Osteocyte (in vitro differentiated cells): ENCODE results near the gene NCOR1. TPM values are rescaled to one million over a fixed set of nuclear protein-coding genes. Genes with fewer than 3 reads are reported as not detected.

Experiments used
- DNase-seq: peaks from one replicate; pipeline ENCODE4 v3.0.0; 2021; ENCODE audit warnings: mixed read lengths; ENCODE audit not compliant: unreplicated experiment; ENCODE audit errors: extremely low spot score
- H3K27ac Mint-ChIP-seq: one replicate; pipeline ENCODE4 v1.8.0; 2021; ENCODE audit warnings: mild to moderate bottlenecking, mixed read lengths; ENCODE audit not compliant: unreplicated experiment
- H3K27me3 Mint-ChIP-seq: one replicate; pipeline ENCODE4 v1.8.0; 2021; ENCODE audit warnings: mixed read lengths; ENCODE audit not compliant: unreplicated experiment
- H3K36me3 Mint-ChIP-seq: one replicate; pipeline ENCODE4 v1.8.0; 2021; ENCODE audit warnings: mixed read lengths; ENCODE audit not compliant: unreplicated experiment
- H3K4me1 Mint-ChIP-seq: one replicate; pipeline ENCODE4 v1.8.0; 2021; ENCODE audit warnings: mixed read lengths; ENCODE audit not compliant: unreplicated experiment
- H3K4me3 Mint-ChIP-seq: one replicate; pipeline ENCODE4 v1.8.0; 2021; ENCODE audit warnings: mild to moderate bottlenecking, moderate library complexity, mixed read lengths; ENCODE audit not compliant: unreplicated experiment
- H3K9me3 Mint-ChIP-seq: one replicate; pipeline ENCODE4 v1.8.0; 2021; ENCODE audit warnings: mixed read lengths; ENCODE audit not compliant: unreplicated experiment
- CTCF ChIP-seq: fragments of 200-600 bp; sonication (generic); IDR thresholded peaks from 2 replicates; pipeline ENCODE4 v1.5.0; 2021; ENCODE audit warnings: antibody characterized with exemption, mild to moderate bottlenecking, moderate library complexity
- total RNA-seq: library from RNA; stranded (reverse); gene quantifications from 2 replicates; pipeline ENCODE4 v1.2.1, GENCODE V29; 2021

Gene NCOR1
- total RNA-seq, 1 donor from 2014 or later = 132 TPM

DNA sequence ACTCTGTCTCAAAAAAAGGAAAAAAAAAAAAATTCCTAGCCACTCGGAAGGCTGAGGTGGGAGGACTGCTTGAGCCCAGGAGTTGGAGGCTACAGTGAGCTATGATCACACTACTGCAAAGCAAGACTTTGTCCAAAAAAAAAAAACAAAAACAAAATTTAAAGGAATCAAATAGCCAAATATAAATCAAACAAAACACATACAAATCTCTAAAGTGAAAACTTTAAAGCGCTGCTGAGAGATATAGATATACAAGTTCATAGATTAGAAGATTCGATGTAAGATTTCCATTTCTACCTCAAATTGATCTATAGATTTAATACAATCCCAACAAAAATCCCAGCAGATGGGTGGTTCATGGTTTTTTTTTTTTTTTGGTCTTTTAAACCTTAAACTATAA is 132.1 kb downstream of the NCOR1 start:
- H3K27ac Mint-ChIP-seq = no peak overlapping the region
- H3K4me3 Mint-ChIP-seq = no peak overlapping the region
- H3K4me1 Mint-ChIP-seq = peaks cover 8% of the 10 kb centered on the region
- DNase-seq = no peak
- H3K9me3 Mint-ChIP-seq = no peaks in the 10 kb centered on the region
- no peak for TF ChIP-seq CTCF
- H3K27me3 Mint-ChIP-seq = no peaks in the 10 kb centered on the region
- peaks cover 59% of the 10 kb centered on the region for H3K36me3 Mint-ChIP-seq

DNA sequence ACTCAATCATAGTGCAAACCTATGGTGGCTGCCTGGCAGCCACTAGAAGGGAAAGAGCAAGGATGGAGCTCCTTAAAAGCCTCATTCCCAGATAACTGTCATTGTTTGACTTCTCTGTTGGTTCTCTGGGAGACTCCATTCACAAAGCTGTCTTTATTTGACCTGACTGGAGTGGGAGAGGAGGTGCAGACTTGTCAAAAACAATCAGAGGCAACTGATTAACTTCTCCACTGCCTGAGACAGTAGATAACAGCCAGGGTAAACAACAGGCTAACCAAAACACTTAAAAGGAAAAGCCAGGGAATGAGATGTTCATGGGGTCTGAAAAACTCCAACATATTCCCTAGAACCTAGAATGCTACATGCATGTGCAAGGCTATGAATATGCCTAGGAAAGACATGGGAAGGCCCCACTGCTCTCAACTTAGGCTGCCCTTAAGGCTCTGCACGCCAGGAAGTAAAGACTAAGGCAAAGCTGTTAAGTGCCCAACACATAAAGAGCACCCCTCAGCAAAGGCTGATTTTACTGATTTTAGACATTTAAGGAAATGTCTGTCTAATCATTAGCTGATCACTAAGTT is 133.7 kb downstream of the NCOR1 start:
- no peak overlapping the region for H3K4me3 Mint-ChIP-seq
- H3K4me1 Mint-ChIP-seq = peaks cover 8% of the 10 kb centered on the region
- peaks cover 61% of the 10 kb centered on the region for H3K36me3 Mint-ChIP-seq
- H3K27me3 Mint-ChIP-seq = no peaks in the 10 kb centered on the region
- DNase-seq = no peak
- TF ChIP-seq CTCF = no peak
- H3K9me3 Mint-ChIP-seq = no peaks in the 10 kb centered on the region
- H3K27ac Mint-ChIP-seq = no peak overlapping the region

GRCh38 chr17:16080366-16080765 is 135.0 kb downstream of the NCOR1 start:
- no peak overlapping the region for H3K27ac Mint-ChIP-seq
- TF ChIP-seq CTCF = no peak
- no peak for DNase-seq
- no peaks in the 10 kb centered on the region for H3K9me3 Mint-ChIP-seq
- H3K4me3 Mint-ChIP-seq = no peak overlapping the region
- peaks cover 56% of the 10 kb centered on the region for H3K36me3 Mint-ChIP-seq
- peaks cover 5% of the 10 kb centered on the region for H3K4me1 Mint-ChIP-seq
- H3K27me3 Mint-ChIP-seq = no peaks in the 10 kb centered on the region

DNA sequence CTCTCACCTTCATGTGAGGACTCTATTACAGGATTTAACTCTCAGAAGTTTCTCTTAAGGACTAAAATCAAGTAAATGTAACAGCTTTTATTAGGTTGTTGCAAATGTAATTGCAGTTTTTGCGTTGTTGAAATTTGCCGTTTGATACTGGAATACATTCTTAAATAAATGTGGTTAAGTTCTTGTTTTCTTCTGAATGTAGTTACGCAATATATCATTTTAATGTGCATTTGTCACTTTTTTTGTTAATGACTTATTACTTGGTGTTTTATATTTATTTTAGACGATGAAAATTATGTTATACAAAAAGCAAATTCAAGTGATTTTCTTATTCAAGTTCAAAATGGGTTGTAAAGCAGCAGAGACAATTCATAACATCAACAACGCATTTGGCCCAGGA is 139.4 kb downstream of the NCOR1 start:
- Mint-ChIP-seq H3K9me3 (no peaks in the 10 kb centered on the region), H3K4me1 (no peaks in the 10 kb centered on the region), H3K27me3 (no peaks in the 10 kb centered on the region), H3K36me3 (peaks cover 51% of the 10 kb centered on the region), H3K4me3 (no peak overlapping the region), H3K27ac (no peak overlapping the region)
- no peak for DNase-seq
- TF ChIP-seq CTCF = no peak

DNA sequence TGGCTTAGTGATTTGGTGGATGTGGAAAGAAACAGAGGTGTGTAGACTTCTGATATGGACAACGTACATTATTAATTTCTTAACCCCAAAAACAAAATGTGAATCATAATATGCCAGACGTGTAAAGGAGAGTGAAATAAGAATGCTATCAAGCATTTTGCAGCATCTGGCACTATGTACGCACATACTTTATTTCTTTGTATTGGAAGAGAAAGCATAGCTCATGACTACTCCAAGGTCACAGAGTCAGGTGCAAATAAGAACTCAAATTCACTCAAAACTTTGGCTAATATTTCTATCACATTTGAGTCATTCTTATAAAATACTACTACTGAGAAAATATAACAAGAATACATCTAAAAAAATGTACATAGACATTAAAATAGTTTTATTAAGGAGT is 140.9 kb downstream of the NCOR1 start:
- no peaks in the 10 kb centered on the region for H3K4me1 Mint-ChIP-seq
- H3K9me3 Mint-ChIP-seq = no peaks in the 10 kb centered on the region
- no peak for TF ChIP-seq CTCF
- no peak overlapping the region for H3K27ac Mint-ChIP-seq
- H3K4me3 Mint-ChIP-seq = no peak overlapping the region
- H3K27me3 Mint-ChIP-seq = no peaks in the 10 kb centered on the region
- peaks cover 54% of the 10 kb centered on the region for H3K36me3 Mint-ChIP-seq
- no peak for DNase-seq
